GM18499 (cell line): ENCODE results near the gene METTL13.
A peak's percentile ranks its signal among the peaks of the same experiment; 100 is the strongest.

ENCODE experiments used
- ATAC-seq: cut with Tn5 transposase; IDR thresholded peaks from one replicate; pipeline ENCODE4 v1.9.1; 2021; ENCODE audit warnings: moderate number of reproducible peaks; ENCODE audit not compliant: insufficient read depth, unreplicated experiment

The METTL13 gene

DNA sequence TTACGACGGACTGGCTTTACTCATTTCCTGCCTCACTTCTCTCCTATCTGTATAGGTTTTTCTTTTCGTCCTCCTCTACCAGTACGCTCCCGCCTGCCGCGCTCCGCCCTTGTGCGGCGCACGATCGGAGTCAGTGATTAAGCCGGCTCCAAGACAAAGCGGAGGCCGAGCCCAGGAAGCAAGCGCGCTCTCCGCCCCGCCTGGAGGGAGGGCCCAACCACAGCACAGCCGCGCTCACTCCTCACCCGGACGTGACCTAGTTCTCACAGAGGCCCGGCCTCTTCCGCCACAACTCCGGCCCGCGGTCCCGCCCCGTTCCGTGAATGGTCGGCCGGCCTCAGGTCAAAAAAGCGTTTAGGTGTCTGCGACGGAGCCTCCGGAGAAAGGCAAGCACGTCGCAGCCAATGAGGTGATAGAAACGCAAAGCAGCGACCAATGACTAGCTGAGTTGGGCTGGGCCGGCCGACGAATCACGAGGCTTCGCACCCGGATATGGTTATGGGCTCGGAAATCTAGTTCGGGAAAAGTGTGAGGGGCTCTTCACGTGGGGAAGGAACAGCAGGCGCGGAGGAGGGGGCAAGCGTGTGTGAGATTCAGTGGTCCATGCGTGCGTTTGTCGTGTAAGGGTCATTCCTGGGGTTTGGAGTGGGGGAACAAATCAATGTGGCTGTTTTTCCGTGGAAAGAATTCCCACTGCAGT is at the start of gene METTL13:
METTL13 (plus strand) TSS at position 485 of the 700 bp plus-strand sequence. CDS start 308 bp downstream, outside the sequence.
- ATAC-seq = peak; percentile 88

- ATAC-seq = no peak
Measured at GRCh38 chr1:171736196-171736595, 45.3 kb upstream of the METTL13 start.

- ATAC-seq = no peak
Measured at GRCh38 chr1:171738911-171739310, 42.5 kb upstream of the METTL13 start.

DNA sequence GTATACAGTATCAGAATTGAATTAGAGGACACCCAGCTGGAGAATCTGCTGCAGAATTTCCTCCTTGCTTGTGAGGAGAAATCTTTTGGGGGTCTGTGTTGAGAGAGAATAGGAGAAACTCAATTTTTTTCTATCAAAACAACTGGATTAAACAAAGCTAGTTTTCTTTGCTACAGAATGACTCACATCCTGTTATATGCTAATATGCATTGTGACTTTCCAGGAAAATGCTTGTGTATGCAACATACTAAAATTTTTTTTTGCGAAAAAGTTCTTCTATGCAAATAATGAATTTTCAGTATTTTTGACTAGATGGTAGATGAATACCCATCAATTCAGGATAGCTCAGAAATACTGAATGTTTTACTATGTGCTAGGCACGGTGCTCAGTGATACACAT is 41.8 kb upstream of the METTL13 start:
- no peak for ATAC-seq

DNA sequence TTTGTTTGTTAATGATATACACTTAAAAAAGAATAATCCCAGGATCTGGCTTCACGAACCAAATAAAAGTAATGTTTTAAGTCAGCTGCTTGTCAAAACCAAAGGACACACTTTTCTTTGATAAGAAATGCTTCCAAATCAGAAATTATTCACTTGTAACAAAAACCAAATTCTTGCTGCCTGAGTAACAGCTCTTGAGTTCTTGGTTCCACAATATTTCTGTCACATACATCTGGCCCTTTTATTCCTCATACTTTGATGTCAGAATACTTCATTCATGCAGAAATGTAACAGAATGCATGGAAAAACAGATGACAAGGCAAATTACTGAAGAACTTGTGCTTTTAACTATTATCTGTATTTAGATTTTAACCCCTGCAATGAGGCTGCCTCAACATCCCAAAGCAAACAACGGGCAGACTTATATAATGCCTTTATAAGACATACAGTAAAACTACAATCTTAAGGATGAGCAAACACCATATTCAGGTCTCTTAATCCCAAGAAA is 41.0 kb upstream of the METTL13 start:
- no peak for ATAC-seq

DNA sequence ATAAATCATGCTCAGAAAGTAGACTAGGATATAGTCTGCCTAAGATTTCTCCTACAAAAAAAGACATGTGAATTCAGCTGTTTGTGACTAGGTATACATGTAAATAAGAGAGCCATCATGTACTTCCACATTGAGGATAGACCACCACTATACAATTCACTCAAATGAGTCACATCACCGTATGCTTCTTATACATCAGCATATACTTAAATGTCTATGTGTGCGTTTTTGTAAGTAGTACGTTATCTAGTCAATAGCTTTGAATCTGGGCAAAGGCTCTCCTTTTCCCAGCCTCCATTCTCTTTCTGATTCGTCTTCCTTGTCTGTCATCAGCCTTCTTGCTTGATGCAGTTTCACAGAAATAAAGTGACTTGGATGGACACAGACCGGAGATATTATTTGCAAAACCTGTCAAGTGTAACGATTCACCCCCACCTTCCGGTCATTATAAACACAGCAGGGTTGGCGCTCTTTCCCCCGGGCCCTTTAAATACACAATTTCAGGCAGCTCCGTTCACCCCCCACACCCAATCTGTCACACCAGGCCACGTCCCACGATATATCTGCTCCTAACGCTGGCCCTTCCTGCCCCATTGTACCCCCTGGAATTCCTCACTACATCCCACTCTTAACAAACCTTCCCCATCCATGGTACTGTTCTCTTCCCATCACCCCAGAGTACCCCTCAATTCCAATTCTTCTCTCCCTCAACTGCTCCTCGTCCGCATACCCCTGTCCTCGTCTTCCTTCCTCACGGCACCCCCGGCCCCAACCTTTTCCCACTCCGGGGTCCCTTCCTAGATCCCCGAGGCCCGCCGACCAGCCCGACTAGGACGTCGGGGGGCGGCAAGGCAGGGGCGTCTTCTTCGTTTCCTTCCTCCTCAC is 40.2 kb upstream of the METTL13 start:
- peak; percentile 21 for ATAC-seq

- peak; percentile 82 for ATAC-seq
Measured at GRCh38 chr1:171741872-171742576, 39.4 kb upstream of the METTL13 start, which contains the start of gene VAMP4. VAMP4 (minus strand) TSS chr1:171742065; CDS start chr1:171738414, 3,651 bp downstream.

DNA sequence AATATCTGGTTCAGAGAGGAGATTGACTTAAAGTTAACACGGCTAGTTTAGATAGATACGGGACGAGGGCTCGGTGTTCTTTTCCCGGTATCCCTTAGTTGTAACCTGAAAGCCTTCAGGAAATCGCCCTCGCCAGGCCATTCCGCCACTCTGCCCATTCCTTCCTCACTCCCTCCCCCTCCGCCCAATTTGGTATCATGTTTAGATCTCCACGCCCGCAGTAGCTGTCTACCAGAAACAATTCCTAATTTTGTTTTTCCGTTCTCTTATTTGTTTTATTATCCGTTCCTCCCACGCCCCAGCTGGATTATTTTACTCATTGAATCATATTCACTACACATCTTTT is 38.9 kb upstream of the METTL13 start:
- ATAC-seq = peak; percentile 3

GRCh38 chr1:171743081-171743870 is 38.2 kb upstream of the METTL13 start:
- ATAC-seq = no peak

DNA sequence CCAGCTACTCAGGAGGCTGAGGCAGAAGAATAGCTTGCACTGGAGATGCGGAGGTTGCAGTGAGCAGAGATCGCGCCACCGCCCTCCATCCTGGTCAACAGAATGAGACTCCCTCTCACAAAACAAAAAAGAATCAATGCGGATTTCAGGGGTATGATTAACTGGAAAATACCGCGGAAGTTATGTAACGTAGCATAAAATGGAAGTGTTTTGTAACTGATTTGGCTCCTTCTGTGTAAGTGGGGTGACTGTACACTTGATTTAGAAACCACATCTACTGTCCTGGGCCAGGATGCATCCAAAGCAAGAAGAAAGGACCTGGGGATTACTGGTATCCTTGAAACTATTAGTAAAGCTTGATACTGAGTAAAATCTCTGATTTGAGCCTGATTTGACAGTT is 36.5 kb upstream of the METTL13 start:
- no peak for ATAC-seq

GRCh38 chr1:171748651-171749050 is 32.8 kb upstream of the METTL13 start:
- no peak for ATAC-seq

- no peak for ATAC-seq
Measured at GRCh38 chr1:171751221-171751620, 30.2 kb upstream of the METTL13 start.

DNA sequence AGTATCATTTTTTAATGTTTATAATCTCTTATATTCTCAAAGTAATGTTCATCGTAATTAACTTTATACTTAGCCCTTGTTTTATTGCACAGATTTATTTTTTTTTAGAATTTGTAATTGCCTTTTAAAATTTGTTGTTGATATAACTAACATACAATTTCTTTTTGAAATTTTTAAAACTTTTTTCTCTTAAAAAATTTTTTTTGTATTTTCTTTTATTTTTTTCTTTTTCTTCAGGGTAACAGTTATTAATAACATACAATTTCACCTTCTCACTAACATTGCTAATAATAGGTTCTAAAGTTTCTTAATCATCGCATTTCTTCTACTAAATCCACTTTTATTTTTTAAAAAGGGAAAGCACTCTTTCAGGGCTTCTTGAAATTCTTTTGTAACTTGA is 28.3 kb upstream of the METTL13 start:
- ATAC-seq = no peak

DNA sequence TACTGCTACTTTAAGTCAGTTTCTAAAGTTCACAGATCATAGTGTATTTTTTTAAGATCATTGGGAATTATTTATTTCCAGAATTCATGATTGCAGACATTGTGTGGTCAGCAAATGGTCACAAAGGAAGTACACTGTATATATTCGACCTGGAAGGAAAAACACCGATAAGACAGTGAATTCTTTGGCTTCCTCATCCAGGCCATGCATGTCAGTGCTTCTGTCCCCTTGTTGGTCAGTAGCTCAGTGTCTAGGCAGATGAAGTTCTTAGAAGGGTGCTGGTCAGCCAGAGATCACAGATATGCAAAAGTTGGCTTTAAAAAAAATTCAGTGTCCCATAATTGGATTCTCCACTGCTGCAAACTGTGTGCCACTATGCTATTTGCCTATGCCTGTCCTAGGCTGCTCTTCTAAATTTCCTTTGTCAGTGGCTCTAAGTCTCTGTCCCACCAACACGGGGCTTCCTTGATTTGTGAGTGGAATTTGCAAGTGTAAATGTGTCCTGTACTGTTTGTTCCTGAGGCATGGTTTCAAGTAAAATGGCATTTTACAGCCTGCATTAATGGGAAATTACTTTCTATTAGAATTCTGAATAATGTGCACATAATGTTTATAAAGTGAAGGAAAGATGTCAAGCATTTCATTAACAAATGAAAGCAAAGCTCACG is 27.6 kb upstream of the METTL13 start:
- no peak for ATAC-seq

- ATAC-seq = no peak
Measured at GRCh38 chr1:171754353-171754705, 27.1 kb upstream of the METTL13 start.

DNA sequence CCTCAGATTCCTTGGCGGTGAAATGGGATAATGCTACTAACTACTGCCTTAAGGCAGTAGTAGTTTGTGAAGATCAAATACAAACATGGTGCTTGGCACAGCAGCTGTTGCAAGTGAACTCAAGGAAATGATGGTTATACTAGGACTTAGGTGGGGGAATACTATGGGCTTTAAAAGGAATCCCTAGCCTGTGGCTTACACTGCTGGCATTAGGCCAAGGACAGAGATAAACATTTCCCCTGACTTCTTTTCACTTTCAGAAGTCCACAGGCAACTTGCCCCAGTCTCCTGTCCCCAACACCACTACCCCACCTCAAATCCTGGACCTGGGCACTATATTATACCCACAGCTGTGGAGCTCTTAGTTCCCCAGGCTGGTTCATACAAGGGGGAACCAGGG is 26.5 kb upstream of the METTL13 start:
- ATAC-seq = no peak

- ATAC-seq = no peak
Measured at GRCh38 chr1:171756856-171757255, 24.6 kb upstream of the METTL13 start.

GRCh38 chr1:171758011-171758410 is 23.4 kb upstream of the METTL13 start:
- ATAC-seq = no peak

- no peak for ATAC-seq
Measured at GRCh38 chr1:171762143-171762563, 19.3 kb upstream of the METTL13 start.
